HG02981 (cell line): ENCODE results near the gene COBL.

Experiments used
- ATAC-seq: cut with Tn5 transposase; IDR thresholded peaks from one replicate; pipeline ENCODE4 v1.9.1; 2021; ENCODE audit warnings: mild to moderate bottlenecking, moderate library complexity; ENCODE audit not compliant: unreplicated experiment

The COBL gene

GRCh38 chr7:51151455-51151854 lies 165.2 kb downstream of the COBL start:
- no peak for ATAC-seq

GRCh38 chr7:51150193-51150592 lies 166.4 kb downstream of the COBL start:
- ATAC-seq: no peak

DNA sequence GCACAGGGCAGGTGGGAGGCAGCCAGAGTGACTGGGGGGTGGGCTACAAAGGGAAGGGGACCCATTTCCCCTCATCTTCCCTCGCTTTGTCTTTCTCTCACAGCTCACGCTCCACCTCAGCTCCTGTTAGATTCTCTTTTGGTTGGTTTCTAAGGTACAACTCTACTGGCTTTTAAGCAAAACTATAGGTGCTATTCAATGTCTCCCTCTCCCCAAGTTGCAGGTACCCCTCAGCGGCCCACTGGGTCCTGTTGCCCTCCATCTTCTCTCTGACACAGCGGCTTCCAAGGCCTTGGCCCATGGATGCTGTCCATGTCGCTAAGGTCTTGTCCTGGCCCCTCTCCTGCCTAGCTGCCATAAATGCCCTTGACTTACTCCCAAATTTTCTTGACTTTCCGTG lies 168.4 kb downstream of the COBL start:
- no peak for ATAC-seq

DNA sequence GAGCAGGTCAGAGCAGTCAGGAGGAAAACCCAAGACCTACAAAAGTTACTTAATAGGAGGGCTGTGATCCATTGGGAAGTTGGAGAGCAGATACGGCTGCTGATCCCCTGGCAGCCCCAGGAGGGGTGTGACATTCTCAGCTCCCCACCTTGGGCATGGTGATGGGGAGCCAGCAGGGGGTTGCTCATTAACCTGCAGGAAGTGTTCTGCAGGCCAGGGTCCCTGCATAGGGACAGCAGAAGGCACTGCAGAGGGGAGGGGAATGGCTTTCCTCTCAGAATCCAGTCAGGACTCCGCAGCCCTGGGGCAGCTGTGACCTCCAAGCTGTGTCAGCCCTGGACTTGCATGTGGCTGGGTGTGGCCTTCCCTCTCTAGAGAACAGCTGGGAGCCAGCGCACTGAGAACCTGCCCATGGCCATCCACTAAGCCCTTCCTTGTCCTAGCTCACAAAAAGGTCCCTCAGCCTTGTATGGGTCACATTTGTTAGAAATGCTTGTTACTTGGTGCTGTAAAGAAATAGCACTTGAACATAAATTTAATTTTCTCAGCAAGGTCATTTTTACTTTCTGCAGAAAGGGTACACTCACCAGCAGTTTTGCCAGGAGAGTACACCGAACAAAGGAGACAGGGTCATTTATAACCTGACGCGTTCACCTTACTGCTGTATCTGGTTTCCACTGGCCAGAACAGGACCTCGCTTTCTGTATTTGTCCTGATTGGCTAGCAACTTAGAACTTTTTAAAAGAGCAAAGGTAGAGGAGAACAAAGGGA lies 169.6 kb downstream of the COBL start:
- ATAC-seq: no peak

- ATAC-seq: no peak
Observed at GRCh38 chr7:51144178-51144577, 172.4 kb downstream of the COBL start.

GRCh38 chr7:51142741-51143385 lies 173.7 kb downstream of the COBL start:
- ATAC-seq: no peak

DNA sequence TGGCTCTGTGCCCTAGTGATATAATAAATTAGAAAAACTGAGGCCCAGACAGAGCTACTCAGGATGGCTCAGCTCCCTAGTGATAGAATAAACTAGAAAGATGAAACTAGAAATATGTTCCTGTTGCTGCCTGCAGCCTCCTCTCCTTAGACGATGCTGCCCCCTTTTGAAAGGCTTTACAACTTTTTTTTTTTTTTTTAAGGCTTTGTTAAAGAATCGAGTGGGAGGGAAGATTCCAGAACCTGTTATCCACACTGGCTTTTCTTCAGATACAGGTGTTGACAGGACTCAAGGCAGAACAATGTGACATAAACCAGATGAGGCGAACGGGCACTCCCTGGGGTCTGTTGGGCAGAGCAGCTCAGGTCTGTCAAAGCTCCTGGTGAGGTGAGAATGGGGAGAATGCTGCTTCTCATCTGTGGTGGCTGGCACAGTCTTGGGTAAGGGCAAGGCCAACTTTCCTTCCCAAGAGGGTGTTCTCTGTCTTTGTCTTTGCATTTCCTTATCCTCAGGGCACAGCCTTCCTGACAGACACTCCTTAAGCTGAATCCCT lies 175.1 kb downstream of the COBL start:
- ATAC-seq: no peak

- no peak for ATAC-seq
Observed at GRCh38 chr7:51140199-51141164, 176.1 kb downstream of the COBL start.

DNA sequence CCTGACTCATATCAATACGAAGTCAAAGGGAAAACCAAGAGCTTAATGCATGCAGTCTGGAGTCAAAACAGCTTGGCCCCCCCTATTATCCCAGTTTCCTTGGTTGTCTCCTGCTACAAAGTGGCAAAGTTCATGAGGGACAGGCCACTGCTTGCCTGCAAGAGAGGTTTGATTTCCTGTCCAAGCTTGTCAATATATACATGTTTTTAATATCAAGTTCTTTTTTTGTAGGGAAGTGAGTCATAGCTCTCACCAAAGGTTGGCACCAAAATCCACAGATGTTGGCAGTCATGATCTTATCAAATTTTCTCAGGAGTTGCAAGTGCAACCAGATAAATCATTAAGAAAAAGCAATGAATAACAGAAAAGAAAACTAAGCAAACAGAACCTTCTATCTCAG lies 176.8 kb downstream of the COBL start:
- no peak for ATAC-seq

- ATAC-seq: no peak
Observed at GRCh38 chr7:51138123-51139085, 178.2 kb downstream of the COBL start.

DNA sequence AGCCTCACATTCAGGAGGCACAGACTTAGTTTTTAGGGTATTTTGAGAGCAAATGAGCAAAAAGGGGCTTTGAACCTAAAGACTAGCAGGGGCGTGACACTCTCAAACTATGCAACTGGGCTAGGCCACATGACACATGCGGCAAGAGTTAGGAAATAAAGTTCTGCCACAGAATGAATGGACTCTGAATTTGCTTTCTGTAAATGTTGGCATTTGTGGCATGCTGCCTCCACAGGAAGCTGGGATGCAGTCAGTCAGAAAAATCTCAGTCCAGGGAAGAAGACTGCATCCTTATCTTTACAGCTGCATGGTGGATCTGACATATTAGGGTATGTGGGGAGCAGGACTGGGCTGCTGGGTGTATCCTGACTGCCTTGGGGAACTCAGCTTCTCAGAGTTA lies 181.0 kb downstream of the COBL start:
- no peak for ATAC-seq

DNA sequence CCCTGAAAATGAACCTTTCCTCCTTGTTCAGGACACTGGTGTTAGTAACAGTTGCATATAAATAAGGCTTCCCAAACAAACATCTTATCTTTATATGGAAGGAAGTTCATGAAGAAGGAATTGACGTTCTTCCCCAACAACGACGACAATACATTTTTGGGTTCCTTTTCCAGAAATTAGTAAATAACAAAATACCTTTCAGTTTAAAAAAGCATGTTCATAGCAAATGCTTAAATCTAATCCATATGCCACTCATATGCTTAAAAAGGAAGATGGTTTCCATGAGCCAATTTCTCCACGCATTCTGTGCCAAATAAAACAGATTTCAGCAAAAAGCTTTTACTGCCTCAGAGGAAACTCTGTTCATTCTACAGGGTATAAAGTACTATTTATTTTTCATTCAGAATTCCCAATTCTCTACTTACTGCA lies 182.6 kb downstream of the COBL start:
- no peak for ATAC-seq

DNA sequence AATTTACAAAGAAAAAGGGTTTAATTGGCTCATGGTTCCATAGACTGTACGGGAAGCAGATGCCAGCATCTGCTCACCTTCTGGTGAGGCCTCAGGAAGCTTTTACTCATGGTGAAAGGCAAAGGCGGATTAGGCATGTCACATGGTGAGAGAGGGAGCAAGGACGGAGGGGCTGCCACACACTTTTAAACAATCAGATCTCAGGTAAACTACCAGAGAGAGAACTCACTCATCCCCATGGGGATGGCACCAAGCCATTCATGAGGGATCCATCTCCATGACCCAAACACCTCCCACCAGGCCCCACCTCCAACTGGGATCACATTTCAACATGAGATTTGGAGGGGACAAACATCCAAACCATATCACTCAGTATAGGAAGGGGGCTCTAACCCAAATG lies 183.9 kb downstream of the COBL start:
- no peak for ATAC-seq

DNA sequence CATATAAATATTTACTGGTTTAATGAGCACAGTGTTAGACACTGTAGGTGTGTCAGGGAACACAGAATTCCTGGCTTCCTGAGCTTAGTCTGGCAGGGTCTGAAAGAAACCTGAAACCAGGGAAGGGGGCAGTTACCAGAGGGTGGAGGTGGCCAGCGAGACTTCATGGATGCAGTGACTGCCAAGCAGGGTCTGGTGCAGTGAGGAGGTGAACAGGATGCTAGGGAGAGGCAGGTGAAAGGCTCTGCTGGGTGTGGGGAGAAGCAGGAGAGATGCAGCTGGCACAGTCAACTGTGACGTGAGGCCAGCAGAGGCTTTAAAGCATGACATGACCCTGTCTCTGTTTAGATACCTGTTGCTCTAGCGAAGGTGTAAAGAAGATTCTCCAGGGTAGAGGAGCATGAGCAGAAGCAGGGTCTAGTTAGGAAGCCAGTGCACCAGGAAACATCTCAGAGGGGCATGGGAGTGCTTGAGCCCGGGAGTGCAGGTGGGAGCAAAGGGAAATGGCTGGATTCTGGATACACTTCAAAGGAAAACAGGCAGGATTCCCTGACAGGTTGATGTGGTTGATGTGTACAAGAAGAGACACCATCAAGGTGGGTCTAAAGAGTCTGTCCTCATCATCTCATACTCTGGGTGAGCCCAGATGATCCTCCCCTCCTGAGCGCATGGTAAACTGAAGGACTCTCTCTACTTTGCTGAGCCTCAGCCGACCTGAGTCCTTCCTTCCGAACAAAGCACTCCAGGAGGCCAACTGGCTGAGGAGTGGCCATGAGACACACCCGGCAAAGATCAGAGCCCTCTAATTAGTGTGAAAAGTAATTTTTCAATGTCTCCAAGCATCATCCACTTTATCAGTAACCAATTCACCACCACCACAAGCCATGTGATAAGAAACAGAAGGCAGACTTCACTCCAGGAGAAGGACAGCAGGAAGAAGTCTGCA lies 186.8 kb downstream of the COBL start:
- no peak for ATAC-seq

DNA sequence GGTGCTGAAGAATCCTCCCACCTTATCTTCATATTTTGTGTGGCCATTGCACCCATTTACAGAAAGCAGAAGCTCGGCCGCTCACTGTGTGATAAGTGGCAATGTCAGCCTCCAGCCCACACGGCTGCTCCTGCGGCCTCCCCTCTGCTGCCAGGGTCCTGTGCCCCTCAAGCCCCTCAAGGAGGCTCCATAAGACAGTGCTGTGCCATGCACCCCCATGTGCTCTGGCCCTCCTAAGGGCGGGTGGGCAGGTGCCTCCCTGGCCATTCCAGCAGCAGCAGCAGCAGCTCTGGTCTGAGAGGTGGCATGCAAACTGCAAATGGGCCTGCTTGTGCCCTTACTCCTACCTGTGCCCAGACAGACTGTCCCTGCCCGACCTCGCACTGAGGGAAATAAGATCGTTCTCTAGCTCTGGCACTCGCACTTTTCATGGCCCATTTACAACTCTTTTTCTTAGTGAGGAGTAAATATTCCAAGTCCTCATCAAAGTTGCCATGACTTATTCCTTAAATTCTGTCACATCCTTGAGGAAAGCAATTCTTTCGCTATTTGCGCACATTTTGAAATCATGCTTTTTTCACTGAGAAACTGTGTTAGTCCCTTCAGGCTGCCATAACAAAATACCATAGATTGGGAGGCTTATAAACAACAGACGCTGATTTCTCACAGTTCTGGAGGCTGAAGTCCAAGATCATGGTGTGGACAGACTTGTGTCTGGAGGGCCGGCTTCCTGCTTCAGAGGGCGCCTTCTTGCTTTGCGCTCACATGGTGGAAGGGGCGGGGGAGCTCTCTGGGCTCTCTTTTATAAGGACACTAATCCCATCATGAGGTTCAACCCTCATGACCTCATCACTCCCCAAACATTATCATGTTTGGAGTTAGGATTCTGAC lies 187.8 kb downstream of the COBL start:
- ATAC-seq: no peak

DNA sequence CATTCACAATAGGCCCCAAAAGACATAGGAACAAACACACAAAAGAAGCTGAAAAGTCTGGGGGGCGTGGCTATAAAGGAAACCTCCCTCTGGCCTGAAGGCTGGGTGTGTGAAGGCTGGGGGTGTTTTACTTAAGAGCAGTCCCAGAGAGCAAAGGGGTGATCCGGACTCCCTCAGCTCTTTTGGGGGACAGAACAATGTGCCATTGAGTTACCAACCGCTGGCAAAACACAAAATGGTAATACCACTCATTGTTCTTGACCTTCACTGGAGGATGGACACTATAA lies 189.0 kb downstream of the COBL start:
- no peak for ATAC-seq

- ATAC-seq: no peak
Observed at GRCh38 chr7:51126813-51127617, 189.6 kb downstream of the COBL start.
